Stimulated activated CD4-positive, alpha-beta T cell treated with anti-CD3 and anti-CD28 coated beads, TNF-alpha, amount 100 ng/mL, for 4 hours (primary cell): ENCODE data around the gene LETM1.

Experiments
- DNase-seq, 3 experiments: peaks; one replicate each; pipeline ENCODE4 v3.0.0-alpha.2; 2020; ENCODE audit warnings: low read depth in 3 of 3

Gene LETM1

GRCh38 chr4:1807332-1807777 lies 48.6 kb downstream of the LETM1 start:
- no peak for DNase-seq

- no peak for DNase-seq
These were observed 49.2 kb downstream of the LETM1 start for GRCh38 chr4:1806596-1807331.

- DNase-seq: no peak
These were observed 49.8 kb downstream of the LETM1 start for GRCh38 chr4:1806223-1806564.

DNA sequence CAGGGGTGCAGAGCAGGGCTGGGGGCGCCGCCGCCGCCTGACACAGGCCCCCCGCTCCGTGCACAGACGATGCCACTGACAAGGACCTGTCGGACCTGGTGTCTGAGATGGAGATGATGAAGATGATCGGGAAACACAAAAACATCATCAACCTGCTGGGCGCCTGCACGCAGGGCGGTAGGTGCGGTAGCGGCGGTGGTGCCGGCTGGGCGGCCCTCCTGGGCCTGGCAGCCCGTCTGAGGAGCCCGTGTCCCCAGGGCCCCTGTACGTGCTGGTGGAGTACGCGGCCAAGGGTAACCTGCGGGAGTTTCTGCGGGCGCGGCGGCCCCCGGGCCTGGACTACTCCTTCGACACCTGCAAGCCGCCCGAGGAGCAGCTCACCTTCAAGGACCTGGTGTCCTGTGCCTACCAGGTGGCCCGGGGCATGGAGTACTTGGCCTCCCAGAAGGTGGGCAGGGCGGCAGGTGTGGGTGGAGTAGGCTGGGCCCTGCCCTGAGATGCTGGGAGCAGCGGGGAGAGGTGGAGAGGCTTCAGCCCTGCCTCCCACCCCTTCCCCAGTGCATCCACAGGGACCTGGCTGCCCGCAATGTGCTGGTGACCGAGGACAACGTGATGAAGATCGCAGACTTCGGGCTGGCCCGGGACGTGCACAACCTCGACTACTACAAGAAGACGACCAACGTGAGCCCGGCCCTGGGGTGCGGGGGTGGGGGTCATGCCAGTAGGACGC lies 50.3 kb downstream of the LETM1 start:
- DNase-seq: no peak

DNA sequence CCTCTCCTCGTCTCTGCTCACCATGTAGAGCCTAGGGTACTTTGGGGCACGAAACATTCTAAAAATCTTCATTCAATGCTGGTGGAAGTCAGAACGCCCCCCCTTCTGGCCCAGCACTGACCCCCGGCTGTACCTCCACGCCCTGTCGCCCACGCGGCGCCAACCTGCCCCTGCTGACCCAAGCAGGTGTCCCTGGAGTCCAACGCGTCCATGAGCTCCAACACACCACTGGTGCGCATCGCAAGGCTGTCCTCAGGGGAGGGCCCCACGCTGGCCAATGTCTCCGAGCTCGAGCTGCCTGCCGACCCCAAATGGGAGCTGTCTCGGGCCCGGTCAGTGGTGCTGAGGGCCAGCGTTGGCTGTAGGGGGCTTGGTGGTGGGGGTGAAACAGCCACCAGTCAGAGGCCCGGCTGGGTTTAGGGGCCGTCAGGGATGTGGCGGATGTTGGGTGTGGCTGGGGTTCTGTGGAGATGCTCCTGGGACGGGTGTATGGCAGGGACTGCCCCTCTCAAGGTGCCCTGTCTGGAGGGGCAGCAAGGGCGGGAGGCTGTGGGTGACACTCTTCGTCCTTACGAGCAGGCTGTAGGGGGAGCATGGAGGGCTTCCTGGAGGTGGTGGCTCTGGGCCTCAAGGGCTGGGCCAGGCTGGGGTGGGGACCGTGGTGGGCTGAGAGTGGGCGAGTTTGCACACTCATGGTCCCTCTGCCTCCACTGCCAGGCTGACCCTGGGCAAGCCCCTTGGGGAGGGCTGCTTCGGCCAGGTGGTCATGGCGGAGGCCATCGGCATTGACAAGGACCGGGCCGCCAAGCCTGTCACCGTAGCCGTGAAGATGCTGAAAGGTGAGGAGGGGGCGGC lies 51.1 kb downstream of the LETM1 start:
- no peak for DNase-seq

- DNase-seq: no peak
These were observed 52.2 kb downstream of the LETM1 start for GRCh38 chr4:1803523-1804423.

GRCh38 chr4:1802720-1803522 lies 53.0 kb downstream of the LETM1 start:
- DNase-seq: no peak

- no peak for DNase-seq
These were observed 53.7 kb downstream of the LETM1 start for GRCh38 chr4:1802151-1802715.

GRCh38 chr4:1801286-1801958 lies 54.5 kb downstream of the LETM1 start:
- DNase-seq: no peak

DNA sequence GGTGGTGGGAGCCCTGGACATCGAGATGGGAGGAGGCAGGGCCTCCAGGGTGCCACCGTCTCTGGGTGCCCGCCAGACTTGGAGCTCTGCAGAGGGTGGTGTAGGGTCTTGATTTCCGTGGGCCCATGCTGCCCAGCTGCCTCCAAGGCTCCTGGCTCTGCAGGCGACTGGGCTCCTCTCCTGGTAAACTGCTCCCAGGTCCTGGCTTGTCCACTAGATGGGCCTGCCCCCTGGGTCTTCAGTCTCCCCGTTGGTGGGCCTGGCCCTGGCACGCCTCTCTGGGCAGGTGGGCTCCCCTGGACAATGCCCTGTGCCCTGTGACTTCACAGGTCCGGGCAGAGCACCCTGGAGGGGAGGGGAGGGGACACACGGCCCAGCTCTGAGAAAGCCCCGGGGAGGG lies 55.2 kb downstream of the LETM1 start:
- DNase-seq: no peak

DNA sequence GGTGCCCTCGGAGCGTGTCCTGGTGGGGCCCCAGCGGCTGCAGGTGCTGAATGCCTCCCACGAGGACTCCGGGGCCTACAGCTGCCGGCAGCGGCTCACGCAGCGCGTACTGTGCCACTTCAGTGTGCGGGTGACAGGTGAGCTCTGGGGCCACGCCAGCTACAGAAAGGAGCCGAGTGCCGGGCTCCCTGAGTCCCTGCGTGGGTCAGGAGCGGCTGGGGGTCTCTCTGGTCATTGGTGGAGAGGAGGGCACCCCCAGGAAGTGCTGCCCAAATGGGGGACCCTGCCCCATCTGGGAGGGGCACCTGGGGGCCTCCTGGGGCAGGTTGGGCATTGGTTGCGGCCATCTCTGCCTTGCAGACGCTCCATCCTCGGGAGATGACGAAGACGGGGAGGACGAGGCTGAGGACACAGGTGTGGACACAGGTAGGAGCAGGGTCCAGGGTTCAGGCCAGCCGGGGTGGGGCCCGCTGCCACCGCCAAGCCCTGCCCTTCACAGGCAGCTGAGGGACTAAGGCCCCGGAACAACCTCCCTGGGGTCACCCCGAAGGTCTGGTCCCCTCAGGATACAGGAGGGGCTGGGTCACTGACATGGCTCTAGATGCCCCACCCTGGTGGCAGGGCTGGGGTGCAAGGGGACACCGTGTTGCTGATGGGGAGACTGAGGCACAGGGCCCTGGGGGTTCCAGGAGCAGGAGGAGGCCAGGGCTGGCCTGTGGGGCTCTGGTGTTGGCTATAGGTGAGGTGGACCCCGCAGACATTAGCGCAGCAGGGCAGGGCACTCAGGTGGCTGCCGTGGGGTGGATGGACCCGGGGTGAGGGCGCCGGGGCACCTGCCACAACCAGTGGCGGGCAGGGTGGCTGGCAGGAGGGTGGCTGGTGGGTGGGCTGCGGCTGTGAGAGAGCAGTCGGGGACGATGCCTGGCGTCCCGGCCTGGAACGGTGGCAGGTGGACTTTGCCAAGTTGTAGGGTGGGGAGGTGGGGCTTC lies 56.3 kb downstream of the LETM1 start:
- no peak for DNase-seq

GRCh38 chr4:1798580-1799386 lies 57.2 kb downstream of the LETM1 start:
- no peak for DNase-seq

DNA sequence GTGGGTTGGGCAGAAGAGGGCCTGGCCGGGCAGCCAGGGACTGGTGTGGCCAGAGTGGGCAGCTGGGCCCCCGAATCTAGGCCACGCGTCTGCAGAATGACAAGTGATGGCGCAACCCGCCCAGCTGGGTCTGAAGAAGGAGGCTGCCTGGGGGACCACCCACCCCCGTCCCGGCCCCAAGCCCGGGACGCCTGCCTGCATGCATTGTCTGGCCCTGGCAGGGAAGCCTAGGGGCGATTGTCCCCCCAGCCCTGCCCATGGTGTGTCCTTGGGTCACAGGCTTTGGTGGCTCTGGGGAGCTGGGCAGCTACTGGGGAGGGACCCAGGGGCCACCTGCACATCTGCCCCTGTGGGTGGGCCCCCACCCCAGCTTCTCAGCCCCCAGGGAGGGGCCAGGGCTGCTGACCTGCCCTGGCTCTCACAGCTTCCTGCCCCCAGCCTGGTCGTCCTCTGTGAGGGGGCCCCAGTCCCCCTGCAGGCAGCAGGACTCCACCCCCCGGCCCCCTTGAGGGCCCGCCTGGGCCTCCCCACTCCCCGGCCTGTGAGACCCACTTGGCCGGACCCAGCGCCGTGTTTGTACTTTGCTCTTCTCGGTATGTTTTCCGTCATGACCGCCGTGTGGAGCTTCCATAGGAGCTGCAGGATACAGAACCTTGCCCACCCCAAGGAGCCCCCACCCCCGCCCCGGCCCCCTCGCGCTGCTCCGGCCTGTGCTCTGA lies 57.9 kb downstream of the LETM1 start:
- no peak for DNase-seq

DNA sequence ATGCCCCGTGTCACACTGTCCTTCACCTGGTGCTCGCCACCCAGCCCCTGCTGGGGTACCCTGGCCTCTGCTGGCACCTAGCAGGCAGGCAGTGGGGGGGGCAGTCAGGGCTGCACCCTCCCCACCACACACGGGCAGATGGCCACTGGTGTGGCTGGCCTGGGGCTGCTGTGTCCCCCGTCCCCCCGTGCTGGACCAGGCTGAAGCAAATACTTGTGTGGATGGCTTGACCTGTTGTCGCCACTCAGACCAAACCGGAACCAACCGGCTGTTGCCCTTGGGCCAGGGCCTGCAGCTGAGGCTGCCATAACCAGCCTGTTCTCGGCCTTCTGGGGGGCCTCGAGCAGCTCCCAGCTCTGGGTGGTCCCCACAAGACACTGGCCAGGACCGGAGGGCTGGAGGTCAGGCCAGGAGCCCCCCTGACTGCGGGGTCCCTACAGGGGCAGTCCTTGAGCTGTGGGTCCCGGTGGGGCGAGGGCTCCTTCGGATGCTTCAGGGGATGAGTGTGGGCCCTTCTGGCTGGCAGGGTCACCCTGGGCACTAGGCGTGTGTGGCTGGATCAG lies 58.6 kb downstream of the LETM1 start:
- no peak for DNase-seq

GRCh38 chr4:1796486-1797204 lies 59.3 kb downstream of the LETM1 start:
- no peak for DNase-seq
